HuH-7 (cell line): ENCODE results near the gene CDK19.
"Not testable (repeated sequence)": the region's sequence is repeated elsewhere in the genome, so short reads cannot be mapped to it uniquely, and the experiment has no call there.

ENCODE experiments used
- DNase-seq: peaks from one replicate; pipeline ENCODE4 v3.0.0; 2011; ENCODE audit warnings: low spot score

Gene CDK19

GRCh38 chr6:110815411-110816409, at the start of gene CDK19:
CDK19 (minus strand) TSS chr6:110815469; CDS start chr6:110815136, 333 bp downstream.
- DNase-seq = peak; percentile 96

- peak; percentile 47 for DNase-seq
Measured at GRCh38 chr6:110864824-110865223, 49.6 kb upstream of the CDK19 start.

GRCh38 chr6:110859335-110859792, 44.1 kb upstream of the CDK19 start:
- DNase-seq = no peak

GRCh38 chr6:110858562-110859214, 43.4 kb upstream of the CDK19 start:
- DNase-seq = no peak

- no peak for DNase-seq
Measured at GRCh38 chr6:110858016-110858415, 42.7 kb upstream of the CDK19 start.

GRCh38 chr6:110856296-110856695, 41.0 kb upstream of the CDK19 start:
- DNase-seq = no peak

GRCh38 chr6:110853754-110854477, 38.6 kb upstream of the CDK19 start:
- DNase-seq = no peak

- no peak for DNase-seq
Measured at GRCh38 chr6:110852773-110853172, 37.5 kb upstream of the CDK19 start.

GRCh38 chr6:110849781-110850180, 34.5 kb upstream of the CDK19 start:
- no peak for DNase-seq

GRCh38 chr6:110841266-110841665, 26.0 kb upstream of the CDK19 start:
- DNase-seq = no peak

- not testable (repeated sequence) for DNase-seq
Measured at GRCh38 chr6:110835751-110836150, 20.5 kb upstream of the CDK19 start.

- DNase-seq = no peak
Measured at GRCh38 chr6:110833831-110834230, 18.6 kb upstream of the CDK19 start.

GRCh38 chr6:110831405-110831804, 16.1 kb upstream of the CDK19 start:
- no peak for DNase-seq

- no peak for DNase-seq
Measured at GRCh38 chr6:110828396-110828795, 13.1 kb upstream of the CDK19 start.

GRCh38 chr6:110826236-110827129, 11.2 kb upstream of the CDK19 start:
- DNase-seq = no peak

GRCh38 chr6:110823146-110823545, 7.9 kb upstream of the CDK19 start:
- no peak for DNase-seq

- no peak for DNase-seq
Measured at GRCh38 chr6:110822249-110822648, 7.0 kb upstream of the CDK19 start.

- DNase-seq = no peak
Measured at GRCh38 chr6:110816677-110817076, 1.4 kb upstream of the CDK19 start.

GRCh38 chr6:110815015-110815410, 256 bp downstream of the CDK19 start:
- DNase-seq = peak; percentile 42

GRCh38 chr6:110814102-110815014, 911 bp downstream of the CDK19 start:
- DNase-seq = peak; percentile 50
